K562 (cell line): ENCODE measurements around the gene OBSCN. TPM values are rescaled to one million over a fixed set of nuclear protein-coding genes. Genes with fewer than 3 reads are reported as not detected.

Experiments
- CAMTA2 ChIP-seq: fragments of 250-450 bp; sonication (Bioruptor Pico); conservative IDR thresholded peaks from 2 replicates; pipeline ENCODE4 v1.5.1; 2022
- TCFL5 ChIP-seq: fragments of 250-450 bp; sonication (Bioruptor Pico); conservative IDR thresholded peaks from 2 replicates; pipeline ENCODE4 v1.6.1; 2021; ENCODE audit warnings: mild to moderate bottlenecking, moderate library complexity, matching md5 sums
- polyA plus RNA-seq, 8 experiments: library from polyadenylated mRNA; depleted of rRNA in 4 of 8; stranded (reverse) in 5 of 8; unstranded in 3 of 8; fragments of >200 nt; fragmentation: Nextera tagmentation in 2 of 8; fragmentation: Illumina TruSeq in 1 of 8; extraction: Ambion mirVana in 2 of 8; extraction: Trizol in 1 of 8; gene quantifications; 2 replicates each; pipeline versions ENCODE4 v1.2.1 to v1.2.3, GENCODE V29; 2011 to 2014; ENCODE audit warnings: inconsistent platforms in 1 of 8, missing spikeins in 1 of 8
- total RNA-seq, 7 experiments: library from RNA; depleted of rRNA in 6 of 7; stranded (reverse); fragments of >200 nt in 6 of 7; fragmentation: Illumina TruSeq in 2 of 7; extraction: Trizol in 2 of 7; gene quantifications; 2 replicates each; pipeline versions ENCODE4 v1.2.1 to v1.2.3, GENCODE V29; 2011 to 2021; ENCODE audit warnings: low replicate concordance in 1 of 7
- TF ChIP-seq, protein P1 (sequence below), 2 experiments: fragments of 450-650 bp in 1 of 2; sonication (generic) in 1 of 2; formaldehyde crosslinking in 1 of 2; IDR thresholded peaks; 2 replicates each; pipeline versions ENCODE4 v1.7.1 to v1.9.0; 2016 to 2022; ENCODE audit warnings: inconsistent platforms in 1 of 2, mild to moderate bottlenecking in 1 of 2, missing genetic modification reagents in 1 of 2

Gene OBSCN
- total and polyA plus RNA-seq, 9 of the 15 experiments (the other 6 are each of a cell fraction or from before 2014, with no cell fraction given): 0.18 to 19.7 (median 3.6) TPM

DNA sequence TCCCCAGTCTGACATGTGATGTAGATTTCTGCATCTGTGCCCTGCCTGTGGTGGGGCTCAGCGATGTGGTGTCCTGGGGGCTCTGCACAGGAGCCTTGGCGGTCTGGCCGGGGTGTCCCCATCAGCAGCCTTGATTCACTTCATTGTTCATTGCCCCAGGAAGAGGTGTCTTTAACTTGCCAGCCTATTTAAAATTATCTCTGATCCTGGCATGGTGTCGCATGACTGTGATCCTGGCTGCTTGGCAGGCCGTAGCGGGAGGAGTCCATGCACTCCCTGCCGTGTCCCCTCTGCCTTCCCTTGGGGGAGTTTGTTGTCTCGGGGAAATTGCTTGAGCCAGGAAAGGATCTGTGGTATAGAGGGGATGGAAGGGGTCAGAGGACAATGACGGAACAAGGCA lies 138.9 kb downstream of the OBSCN start (continued):
- TF ChIP-seq, protein P1, sequence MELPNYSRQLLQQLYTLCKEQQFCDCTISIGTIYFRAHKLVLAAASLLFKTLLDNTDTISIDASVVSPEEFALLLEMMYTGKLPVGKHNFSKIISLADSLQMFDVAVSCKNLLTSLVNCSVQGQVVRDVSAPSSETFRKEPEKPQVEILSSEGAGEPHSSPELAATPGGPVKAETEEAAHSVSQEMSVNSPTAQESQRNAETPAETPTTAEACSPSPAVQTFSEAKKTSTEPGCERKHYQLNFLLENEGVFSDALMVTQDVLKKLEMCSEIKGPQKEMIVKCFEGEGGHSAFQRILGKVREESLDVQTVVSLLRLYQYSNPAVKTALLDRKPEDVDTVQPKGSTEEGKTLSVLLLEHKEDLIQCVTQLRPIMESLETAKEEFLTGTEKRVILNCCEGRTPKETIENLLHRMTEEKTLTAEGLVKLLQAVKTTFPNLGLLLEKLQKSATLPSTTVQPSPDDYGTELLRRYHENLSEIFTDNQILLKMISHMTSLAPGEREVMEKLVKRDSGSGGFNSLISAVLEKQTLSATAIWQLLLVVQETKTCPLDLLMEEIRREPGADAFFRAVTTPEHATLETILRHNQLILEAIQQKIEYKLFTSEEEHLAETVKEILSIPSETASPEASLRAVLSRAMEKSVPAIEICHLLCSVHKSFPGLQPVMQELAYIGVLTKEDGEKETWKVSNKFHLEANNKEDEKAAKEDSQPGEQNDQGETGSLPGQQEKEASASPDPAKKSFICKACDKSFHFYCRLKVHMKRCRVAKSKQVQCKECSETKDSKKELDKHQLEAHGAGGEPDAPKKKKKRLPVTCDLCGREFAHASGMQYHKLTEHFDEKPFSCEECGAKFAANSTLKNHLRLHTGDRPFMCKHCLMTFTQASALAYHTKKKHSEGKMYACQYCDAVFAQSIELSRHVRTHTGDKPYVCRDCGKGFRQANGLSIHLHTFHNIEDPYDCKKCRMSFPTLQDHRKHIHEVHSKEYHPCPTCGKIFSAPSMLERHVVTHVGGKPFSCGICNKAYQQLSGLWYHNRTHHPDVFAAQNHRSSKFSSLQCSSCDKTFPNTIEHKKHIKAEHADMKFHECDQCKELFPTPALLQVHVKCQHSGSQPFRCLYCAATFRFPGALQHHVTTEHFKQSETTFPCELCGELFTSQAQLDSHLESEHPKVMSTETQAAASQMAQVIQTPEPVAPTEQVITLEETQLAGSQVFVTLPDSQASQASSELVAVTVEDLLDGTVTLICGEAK (IDR thresholded peaks at IDR 0.05): no peak
- TF ChIP-seq, protein P1 (CRISPR knock-in tag; IDR thresholded peaks at IDR 0.05): no peak
- TF ChIP-seq TCFL5 (CRISPR knock-in tag) (no peak), CAMTA2 (no peak)
